Thyroid gland (tissue), 4 donors: ENCODE data around the gene STK11IP.

Experiments used
- CTCF ChIP-seq, 6 experiments: fragments of 200-600 bp in 3 of 6; fragments of 450-650 bp in 3 of 6; sonication (generic) in 3 of 6; IDR thresholded peaks; one replicate each; pipeline ENCODE4 v1.5.1; 2016 to 2019; ENCODE audit warnings: antibody characterized with exemption in 6 of 6, mild to moderate bottlenecking in 2 of 6, inconsistent platforms in 1 of 6, moderate library complexity in 1 of 6
- POLR2A ChIP-seq, 2 donors: fragments of 450-650 bp; IDR thresholded peaks; one replicate each; pipeline ENCODE4 v1.6.1; 2017; ENCODE audit warnings: antibody characterized with exemption in 2 of 2, mild to moderate bottlenecking in 2 of 2, moderate library complexity in 1 of 2

- TF ChIP-seq CTCF (IDR thresholded peaks at IDR 0.05) (no peak), POLR2A (IDR thresholded peaks at IDR 0.05) (no peak)
Observed at GRCh38 chr2:219665926-219666325, 68.3 kb downstream of the STK11IP start.
